C4-2B (cell line): ENCODE data around the gene ABCB11.

Source experiments
- CTCF ChIP-seq: fragments of 450-650 bp; conservative IDR thresholded peaks from 2 replicates; pipeline ENCODE4 v1.5.1; 2017; ENCODE audit warnings: mild to moderate bottlenecking
- ZFX ChIP-seq: fragments of 450-650 bp; IDR thresholded peaks from 2 replicates; pipeline ENCODE4 v1.6.1; 2017

- TF ChIP-seq CTCF, result no peak
- no peak for TF ChIP-seq ZFX
Observed at GRCh38 chr2:168954256-168954655, 76.9 kb downstream of the ABCB11 start.
